ENCODE results near the gene SCAPER. TPM values are rescaled to one million over a fixed set of nuclear protein-coding genes. Genes with fewer than 3 reads are reported as not detected.

The SCAPER gene
- total RNA-seq, 1 experiment from 2014 or later, result 15.3 TPM

DNA sequence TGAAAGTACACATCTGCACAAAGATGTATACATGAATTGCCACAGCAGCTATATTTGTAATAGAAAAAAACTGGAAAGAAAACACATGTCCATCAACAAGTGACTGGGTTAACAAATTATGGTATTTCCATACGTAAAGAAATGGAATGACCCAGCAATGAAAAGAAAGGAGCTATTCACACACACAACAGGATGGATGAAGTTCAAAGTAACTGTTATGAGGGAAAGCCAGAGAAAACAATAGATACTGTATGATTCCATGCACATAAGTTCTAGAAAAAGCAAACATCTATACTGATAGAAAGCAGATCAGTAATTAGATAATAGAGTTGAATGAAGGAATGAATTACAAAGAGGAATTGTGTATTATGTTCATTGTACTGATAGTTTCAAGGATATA, 152.0 kb downstream of the SCAPER start:
- TF ChIP-seq REST (IDR thresholded peaks at IDR 0.05; ENCODE audit: insufficient read depth in 1 of 2, low read depth in 2 of 2, low read length in 1 of 2) (no peak), CTCF (IDR thresholded peaks at IDR 0.05) (no peak), POLR2AphosphoS5 (IDR thresholded peaks at IDR 0.05; ENCODE audit: low read depth, low read length) (no peak), TCF7L2 (IDR thresholded peaks at IDR 0.05; ENCODE audit: low read depth, low read length) (no peak), SIN3A (IDR thresholded peaks at IDR 0.05; ENCODE audit: borderline replicate concordance, insufficient read depth, low read depth, low read length) (no peak)
- Histone ChIP-seq H3K27me3 (ENCODE audit: control insufficient read depth, insufficient read depth, low read length) (no peaks in the 10 kb centered on the region), H3K9me3 (ENCODE audit: control insufficient read depth, insufficient read depth, low read depth, low read length) (no peaks in the 10 kb centered on the region), H3K4me1 (ENCODE audit: control insufficient read depth, insufficient read depth, low read length) (no peaks in the 10 kb centered on the region), H3K27ac (ENCODE audit: low read length) (no peak overlapping the region), H3K36me3 (ENCODE audit: control insufficient read depth, insufficient read depth, low read length) (no peaks in the 10 kb centered on the region), H3K4me3 (ENCODE audit: low read depth in 2 of 2, low read length in 2 of 2) (no peak overlapping the region)
- ChIA-PET CTCF (no interaction called here), POLR2A (no interaction called here)
- intact Hi-C loops (cut with micrococcal nuclease; ENCODE audit: unreplicated experiment) (no loop called here), in situ Hi-C loops (cut with HindIII; ENCODE audit: low pct_unique_long_range_greater_than_20kb, low sequenced_read_pairs) (no loop called here)
- no peak for ATAC-seq
- no TSS peak for BruUV-seq (replicated peaks)
- no peak for DNase-seq (ENCODE audit: low read depth, low spot score)

DNA sequence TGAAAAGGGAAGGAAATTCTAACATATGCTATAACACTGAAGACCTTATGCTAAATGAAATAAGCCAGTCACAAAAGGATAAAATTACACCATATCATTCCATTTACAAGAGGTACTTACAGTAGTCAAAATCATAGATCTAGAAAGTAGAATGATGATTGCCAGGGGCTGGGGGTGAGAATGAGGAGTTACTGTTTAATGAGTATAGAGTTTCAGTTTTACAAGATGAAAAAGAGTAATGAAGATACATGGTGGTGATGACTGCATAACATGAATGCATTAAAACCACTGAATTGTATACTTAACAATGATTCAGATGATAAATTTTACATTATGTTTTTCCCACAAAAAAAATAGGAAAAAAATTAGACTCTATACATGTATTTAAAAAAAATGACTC, 152.6 kb downstream of the SCAPER start:
- intact Hi-C loops (cut with micrococcal nuclease; ENCODE audit: unreplicated experiment), result no loop called here
- in situ Hi-C loops (cut with HindIII; ENCODE audit: low pct_unique_long_range_greater_than_20kb, low sequenced_read_pairs), result no loop called here
- DNase-seq (ENCODE audit: low read depth, low spot score) (no peak), ATAC-seq (no peak)
- Histone ChIP-seq H3K36me3 (ENCODE audit: control insufficient read depth, insufficient read depth, low read length) (no peaks in the 10 kb centered on the region), H3K4me3 (ENCODE audit: low read depth in 2 of 2, low read length in 2 of 2) (no peak overlapping the region), H3K4me1 (ENCODE audit: control insufficient read depth, insufficient read depth, low read length) (no peaks in the 10 kb centered on the region), H3K27ac (ENCODE audit: low read length) (no peak overlapping the region), H3K9me3 (ENCODE audit: control insufficient read depth, insufficient read depth, low read depth, low read length) (no peaks in the 10 kb centered on the region), H3K27me3 (ENCODE audit: control insufficient read depth, insufficient read depth, low read length) (no peaks in the 10 kb centered on the region)
- POLR2A ChIA-PET, result no interaction called here
- BruUV-seq (replicated peaks), result no TSS peak
- TF ChIP-seq REST (IDR thresholded peaks at IDR 0.05; ENCODE audit: insufficient read depth in 1 of 2, low read depth in 2 of 2, low read length in 1 of 2) (no peak), TCF7L2 (IDR thresholded peaks at IDR 0.05; ENCODE audit: low read depth, low read length) (no peak), SIN3A (IDR thresholded peaks at IDR 0.05; ENCODE audit: borderline replicate concordance, insufficient read depth, low read depth, low read length) (no peak), CTCF (IDR thresholded peaks at IDR 0.05) (no peak), POLR2AphosphoS5 (IDR thresholded peaks at IDR 0.05; ENCODE audit: low read depth, low read length) (no peak)
- CTCF ChIA-PET, result no interaction called here
